HCT116 (cell line): ENCODE measurements around the gene SH3RF2. TPM values are rescaled to one million over a fixed set of nuclear protein-coding genes. Genes with fewer than 3 reads are reported as not detected.

Experiments used
- ATAC-seq: fragments of 200-7000 bp; cut with Tn5 transposase; 2 replicates; pipeline ENCODE4 v1.9.1; 2020; ENCODE audit warnings: mild to moderate bottlenecking, moderate library complexity
- BruUV-seq: library from RNA; stranded (reverse); fragments of 400-500 nt; replicated peaks from 2 replicates; lab custom pipeline; 2021; lab: Mats Ljungman, UMichigan
- CTCF ChIA-PET: fragments of 300-600 bp; sonication (Branson Sonifier 250); formaldehyde crosslinking; loops from one replicate; lab custom pipeline; 2021; ENCODE audit warnings: antibody characterized with exemption; lab: Charles Lee
- POLR2A ChIA-PET: fragments of 300-600, 350-600 bp; sonication (Branson Sonifier 250); formaldehyde crosslinking; loops from one replicate; lab custom pipeline; 2021; ENCODE audit warnings: antibody characterized with exemption; lab: Charles Lee
- RAD21 ChIA-PET, 2 experiments: fragments of 300-600 bp; sonication (Branson Sonifier 250); formaldehyde crosslinking; loops; one replicate each; lab custom pipeline; 2023; ENCODE audit warnings: low total read pairs in 2 of 2; ENCODE audit not compliant: uncharacterized antibody in 2 of 2, unreplicated experiment in 2 of 2, low non-redundant PET in 1 of 2; lab: Charles Lee
- DNase-seq: peaks from one replicate; pipeline ENCODE4 v3.0.0-alpha.2; 2010; ENCODE audit warnings: low read depth, low spot score
- H2AFZ ChIP-seq: fragments of 200-600 bp; shearing (Covaris generic), sonication (generic); 2 replicates; pipeline ENCODE4 v1.6.1; 2017; ENCODE audit warnings: low read depth, mixed run types, mixed read lengths, antibody characterized with exemption, low read length; ENCODE audit not compliant: poor library complexity, severe bottlenecking
- H3K27ac ChIP-seq: 2 replicates; pipeline ENCODE4 v1.5.1; 2012; ENCODE audit warnings: low read depth, low read length
- H3K27me3 ChIP-seq: fragments of 200-600 bp; sonication (generic); 2 replicates; pipeline ENCODE4 v1.6.1; 2016; ENCODE audit warnings: mixed run types, low read length, mixed read lengths; ENCODE audit not compliant: insufficient read depth
- H3K36me3 ChIP-seq, 2 experiments: fragments of 200-500 bp in 1 of 2; fragments of 200-600 bp in 1 of 2; sonication (Bioruptor generic) in 1 of 2; sonication (generic) in 1 of 2; 2 replicates each; pipeline versions ENCODE4 v1.5.1 to v1.6.1; 2014 to 2016; ENCODE audit warnings: low read length in 2 of 2, inconsistent platforms in 1 of 2, mixed read lengths in 1 of 2, mixed run types in 1 of 2; ENCODE audit not compliant: insufficient read depth in 2 of 2, control insufficient read depth in 1 of 2
- H3K4me1 ChIP-seq, 2 experiments: fragments of 200-600 bp in 1 of 2; sonication (generic) in 1 of 2; 2 replicates each; pipeline versions ENCODE4 v1.5.1 to v1.6.1; 2012 to 2017; ENCODE audit warnings: low read length in 2 of 2, inconsistent platforms in 1 of 2, mild to moderate bottlenecking in 1 of 2, mixed read lengths in 1 of 2, mixed run types in 1 of 2, moderate library complexity in 1 of 2; ENCODE audit not compliant: insufficient read depth in 2 of 2, control insufficient read depth in 1 of 2
- H3K4me2 ChIP-seq: fragments of 200-600 bp; sonication (generic); 2 replicates; pipeline ENCODE4 v1.6.1; 2017; ENCODE audit warnings: mixed run types, low read length, mixed read lengths
- H3K4me3 ChIP-seq, 2 experiments: fragments of 200-600 bp in 1 of 2; sonication (generic) in 1 of 2; replicated peaks in 1 of 2; 2 replicates each; pipeline ENCODE4 v1.5.1; 2011 to 2016; ENCODE audit warnings: low read length in 2 of 2, control low read depth in 1 of 2, low read depth in 1 of 2, mild to moderate bottlenecking in 1 of 2, mixed read lengths in 1 of 2, mixed run types in 1 of 2
- H3K79me2 ChIP-seq: fragments of 200-600 bp; sonication (generic); 2 replicates; pipeline ENCODE4 v1.6.1; 2017; ENCODE audit warnings: mild to moderate bottlenecking, mixed run types, low read length, moderate library complexity, mixed read lengths; ENCODE audit not compliant: insufficient read depth
- H3K9ac ChIP-seq: fragments of 200-600 bp; sonication (generic); 2 replicates; pipeline ENCODE4 v1.6.1; 2016; ENCODE audit warnings: low read length, mixed read lengths
- H3K9me2 ChIP-seq: fragments of 200-600 bp; sonication (generic), shearing (Covaris generic); 2 replicates; pipeline ENCODE4 v1.6.1; 2017; ENCODE audit warnings: mixed run types, mild to moderate bottlenecking, moderate library complexity; ENCODE audit not compliant: insufficient read depth
- H3K9me3 ChIP-seq, 2 experiments: fragments of 200-500 bp in 1 of 2; fragments of 200-600 bp in 1 of 2; sonication (Bioruptor generic) in 1 of 2; sonication (generic) in 1 of 2; 2 replicates each; pipeline ENCODE4 v1.6.1; 2014 to 2017; ENCODE audit warnings: low read length in 2 of 2, mixed read lengths in 2 of 2, inconsistent platforms in 1 of 2, low read depth in 1 of 2, mild to moderate bottlenecking in 1 of 2, mixed run types in 1 of 2, moderate library complexity in 1 of 2; ENCODE audit not compliant: control insufficient read depth in 1 of 2, insufficient read depth in 1 of 2
- H4K20me1 ChIP-seq: fragments of 200-600 bp; sonication (generic), shearing (Covaris generic); 2 replicates; pipeline ENCODE4 v1.6.1; 2017; ENCODE audit warnings: mixed run types, mild to moderate bottlenecking, moderate library complexity; ENCODE audit not compliant: insufficient read depth
- CTCF ChIP-seq, 3 experiments: fragments of 200-600 bp in 1 of 3; sonication (generic) in 1 of 3; IDR thresholded peaks in 2 of 3; conservative IDR thresholded peaks in 1 of 3; 2 replicates each; pipeline ENCODE4 v1.5.1; 2012 to 2017; ENCODE audit warnings: low read depth in 2 of 3, low read length in 2 of 3, antibody characterized with exemption in 1 of 3, borderline replicate concordance in 1 of 3, control low read depth in 1 of 3, mild to moderate bottlenecking in 1 of 3, mixed read lengths in 1 of 3, mixed run types in 1 of 3, moderate library complexity in 1 of 3; ENCODE audit not compliant: insufficient read depth in 1 of 3
- EGR1 ChIP-seq: IDR thresholded peaks from 2 replicates; pipeline ENCODE4 v1.6.1; 2012; ENCODE audit warnings: low read depth
- ELF1 ChIP-seq: IDR thresholded peaks from 2 replicates; pipeline ENCODE4 v1.6.1; 2012; ENCODE audit warnings: low read depth, borderline replicate concordance
- EZH2phosphoT487 ChIP-seq: fragments of 200-600 bp; IDR thresholded peaks from 2 replicates; pipeline ENCODE4 v1.6.1; 2018; ENCODE audit warnings: antibody characterized with exemption, borderline replicate concordance
- FOSL1 ChIP-seq: IDR thresholded peaks from 2 replicates; pipeline ENCODE4 v1.6.1; 2012; ENCODE audit warnings: low read depth
- JUND ChIP-seq: IDR thresholded peaks from 2 replicates; pipeline ENCODE4 v1.6.1; 2012
- MAX ChIP-seq: IDR thresholded peaks from 2 replicates; pipeline ENCODE4 v1.6.1; 2012
- POLR2A ChIP-seq: IDR thresholded peaks from 2 replicates; pipeline ENCODE4 v1.7.0; 2011; ENCODE audit warnings: borderline replicate concordance; ENCODE audit not compliant: insufficient read depth, insufficient read length; ENCODE audit errors: extremely low read depth
- RAD21 ChIP-seq: IDR thresholded peaks from 2 replicates; pipeline ENCODE4 v1.6.1; 2012; ENCODE audit warnings: low read depth, mild to moderate bottlenecking
- REST ChIP-seq: IDR thresholded peaks from 2 replicates; pipeline ENCODE4 v1.6.1; 2012; ENCODE audit warnings: low read depth
- SIN3A ChIP-seq: IDR thresholded peaks from 2 replicates; pipeline ENCODE4 v1.6.1; 2012; ENCODE audit warnings: low read depth
- SP1 ChIP-seq: IDR thresholded peaks from 2 replicates; pipeline ENCODE4 v1.6.1; 2012; ENCODE audit warnings: low read depth
- SRF ChIP-seq: IDR thresholded peaks from 2 replicates; pipeline ENCODE4 v1.6.1; 2012; ENCODE audit warnings: low read depth
- TCF7L2 ChIP-seq: IDR thresholded peaks from 2 replicates; pipeline ENCODE4 v1.7.0; 2011; ENCODE audit warnings: borderline replicate concordance, inconsistent platforms; ENCODE audit not compliant: insufficient read depth, insufficient read length; ENCODE audit errors: extremely low read depth
- YY1 ChIP-seq: IDR thresholded peaks from 2 replicates; pipeline ENCODE4 v1.6.1; 2011; ENCODE audit warnings: low read length, low read depth, moderate library complexity, mild to moderate bottlenecking; ENCODE audit not compliant: insufficient replicate concordance; ENCODE audit errors: extremely low read depth
- ZBTB33 ChIP-seq: IDR thresholded peaks from 2 replicates; pipeline ENCODE4 v1.6.1; 2011; ENCODE audit warnings: mild to moderate bottlenecking, low read length, moderate library complexity; ENCODE audit not compliant: insufficient replicate concordance; ENCODE audit errors: extremely low read depth
- ZFX ChIP-seq: fragments of 450-650 bp; IDR thresholded peaks from 2 replicates; pipeline ENCODE4 v1.6.1; 2017
- ZNF274 ChIP-seq: fragments of 200-500 bp; sonication (Bioruptor generic); IDR thresholded peaks from 2 replicates; pipeline ENCODE4 v1.6.1; 2014; ENCODE audit warnings: mild to moderate bottlenecking, low read depth, low read length, inconsistent platforms
- intact Hi-C: fragments of 100-400 bp; cut with micrococcal nuclease; formaldehyde crosslinking; loops from 2 replicates; pipeline ENCODE4 v1.10.0; 2022
- total RNA-seq: library from RNA; stranded (reverse); gene quantifications from one replicate; pipeline ENCODE4 v1.2.1, GENCODE V29; 2021; ENCODE audit not compliant: unreplicated experiment

Gene SH3RF2
- total RNA-seq, 1 experiment from 2014 or later, result 14.3 TPM

GRCh38 chr5:146020100-146020499 is 83.7 kb downstream of the SH3RF2 start:
- Histone ChIP-seq H3K36me3 (no peaks in the 10 kb centered on the region), H3K9me2 (no peaks in the 10 kb centered on the region), H3K9me3 (no peaks in the 10 kb centered on the region), H4K20me1 (no peaks in the 10 kb centered on the region), H3K4me3 (no peak overlapping the region), H3K4me2 (no peak overlapping the region)
- POLR2A ChIA-PET, result no interaction called here
- no peak for ATAC-seq
- CTCF ChIA-PET, result no interaction called here
- TF ChIP-seq SIN3A (no peak), SP1 (no peak), JUND (no peak), SRF (no peak), MAX (no peak), ZFX (no peak), POLR2A (no peak), ZNF274 (no peak), ELF1 (no peak), REST (no peak), EGR1 (no peak), FOSL1 (no peak), RAD21 (no peak), TCF7L2 (no peak), YY1 (no peak), ZBTB33 (no peak), CTCF (IDR thresholded peaks at IDR 0.05 in 2 of 3, conservative IDR thresholded peaks at IDR 0.05 in 1 of 3; ENCODE audit: borderline replicate concordance in 1 of 3, insufficient read depth in 1 of 3, low read depth in 2 of 3, low read length in 2 of 3) (no peak), EZH2phosphoT487 (no peak)
- TF ChIP-seq, all 23 proteins: peak for 0
- H2AFZ ChIP-seq, result no peak overlapping the region
- intact Hi-C loops, result no loop called here
- no peaks in the 10 kb centered on the region for H3K79me2 ChIP-seq
- peaks cover 0 to 3% of the 10 kb centered on the region in 2 experiments; a peak in 1 of 4 replicates for H3K4me1 ChIP-seq
- no TSS peak for BruUV-seq
- RAD21 ChIA-PET, result no interaction called here
- H3K27ac ChIP-seq, result no peak overlapping the region
- DNase-seq, result no peak
- no peaks in the 10 kb centered on the region for H3K27me3 ChIP-seq
- H3K9ac ChIP-seq, result no peak overlapping the region
